Bronchial epithelial cell (primary cell): ENCODE data around the gene DIDO1. TPM values are rescaled to one million over a fixed set of nuclear protein-coding genes. Genes with fewer than 3 reads are reported as not detected.

Experiments
- DNase-seq: peaks from one replicate; pipeline ENCODE4 v3.0.0-alpha.2; 2010; ENCODE audit warnings: low read depth
- FAIRE-seq: peaks from 2 replicates; lab custom pipeline; 2011; peaks lifted over from hg19 to GRCh38; lab: Jason Lieb, UNC
- H3K27me3 ChIP-seq: 2 replicates; pipeline ENCODE4 v1.5.1; 2011; ENCODE audit warnings: low read length; ENCODE audit not compliant: control insufficient read depth, insufficient read depth
- H3K36me3 ChIP-seq: 2 replicates; pipeline ENCODE4 v1.5.1; 2011; ENCODE audit warnings: low read length; ENCODE audit not compliant: control insufficient read depth, insufficient read depth
- H3K4me3 ChIP-seq: 2 replicates; pipeline ENCODE4 v1.5.1; 2011; ENCODE audit warnings: mild to moderate bottlenecking, low read depth, low read length, control low read depth
- CTCF ChIP-seq: IDR thresholded peaks from 2 replicates; pipeline ENCODE4 v1.5.1; 2011; ENCODE audit warnings: mild to moderate bottlenecking, moderate library complexity, low read length, control low read depth, inconsistent platforms; ENCODE audit not compliant: insufficient read depth, severe bottlenecking
- total RNA-seq: library from RNA; depleted of rRNA; stranded (reverse); fragments of >200 nt; gene quantifications from 2 replicates; pipeline ENCODE4 v1.2.1, GENCODE V29; 2014

Gene DIDO1
- total RNA-seq, 1 donor from 2014 or later, result 26.9 TPM

- FAIRE-seq (no peak), DNase-seq (no peak)
- no peak for TF ChIP-seq CTCF
- peak overlapping the region; percentile 36 for H3K4me3 ChIP-seq
- no peaks in the 10 kb centered on the region for H3K27me3 ChIP-seq
- no peaks in the 10 kb centered on the region for H3K36me3 ChIP-seq
Measured at GRCh38 chr20:62928246-62928939, 2.1 kb upstream of the DIDO1 start.

GRCh38 chr20:62927128-62927705 lies 912 bp upstream of the DIDO1 start:
- no peak for FAIRE-seq
- no peak for DNase-seq
- no peaks in the 10 kb centered on the region for H3K36me3 ChIP-seq
- H3K27me3 ChIP-seq, result no peaks in the 10 kb centered on the region
- H3K4me3 ChIP-seq, result peak overlapping the region; percentile 75
- no peak for TF ChIP-seq CTCF

GRCh38 chr20:62925420-62926228 lies 681 bp downstream of the DIDO1 start:
- Histone ChIP-seq H3K27me3 (no peaks in the 10 kb centered on the region), H3K36me3 (no peaks in the 10 kb centered on the region), H3K4me3 (peak overlapping the region; percentile 75)
- DNase-seq, result no peak
- FAIRE-seq, result no peak
- TF ChIP-seq CTCF, result no peak

GRCh38 chr20:62925076-62925419 lies 1.3 kb downstream of the DIDO1 start:
- FAIRE-seq (no peak), DNase-seq (peak; percentile 18)
- peaks cover under 1% of the 10 kb centered on the region for H3K36me3 ChIP-seq
- peak overlapping the region; percentile 75 for H3K4me3 ChIP-seq
- TF ChIP-seq CTCF, result no peak
- H3K27me3 ChIP-seq, result no peaks in the 10 kb centered on the region

GRCh38 chr20:62924442-62925075 lies 1.7 kb downstream of the DIDO1 start:
- no peak for TF ChIP-seq CTCF
- peak overlapping the region; percentile 75 for H3K4me3 ChIP-seq
- H3K27me3 ChIP-seq, result no peaks in the 10 kb centered on the region
- no peak for FAIRE-seq
- peaks cover 1% of the 10 kb centered on the region for H3K36me3 ChIP-seq
- DNase-seq, result peak; percentile 91
